HG03097 (cell line): ENCODE measurements around the gene PGA5.

Experiments
- ATAC-seq: cut with Tn5 transposase; IDR thresholded peaks from one replicate; pipeline ENCODE4 v1.9.1; 2021; ENCODE audit not compliant: unreplicated experiment, low FRiP score

Gene PGA5

GRCh38 chr11:61264795-61265194, 23.8 kb downstream of the PGA5 start:
- ATAC-seq = no peak

- ATAC-seq = no peak
These were observed 24.4 kb downstream of the PGA5 start for GRCh38 chr11:61265357-61265756.

- ATAC-seq = no peak
These were observed 25.6 kb downstream of the PGA5 start for GRCh38 chr11:61266602-61267001.

- no peak for ATAC-seq
These were observed 26.5 kb downstream of the PGA5 start for GRCh38 chr11:61267437-61267841.

- no peak for ATAC-seq
These were observed 27.7 kb downstream of the PGA5 start for GRCh38 chr11:61268588-61269250.

- no peak for ATAC-seq
These were observed 29.5 kb downstream of the PGA5 start for GRCh38 chr11:61270354-61271076.

- ATAC-seq = no peak
These were observed 31.8 kb downstream of the PGA5 start for GRCh38 chr11:61272731-61273130.

- no peak for ATAC-seq
These were observed 32.5 kb downstream of the PGA5 start for GRCh38 chr11:61273178-61274078.

- ATAC-seq = no peak
These were observed 33.1 kb downstream of the PGA5 start for GRCh38 chr11:61274084-61274483.

GRCh38 chr11:61275191-61275590, 34.2 kb downstream of the PGA5 start:
- ATAC-seq = no peak

GRCh38 chr11:61277186-61278000, 36.4 kb downstream of the PGA5 start:
- no peak for ATAC-seq

GRCh38 chr11:61278001-61278470, 37.1 kb downstream of the PGA5 start:
- no peak for ATAC-seq

- ATAC-seq = no peak
These were observed 39.1 kb downstream of the PGA5 start for GRCh38 chr11:61279934-61280659.

GRCh38 chr11:61280883-61281580, 40.1 kb downstream of the PGA5 start:
- no peak for ATAC-seq

- ATAC-seq = no peak
These were observed 40.7 kb downstream of the PGA5 start for GRCh38 chr11:61281581-61282250.

GRCh38 chr11:61283613-61284012, 42.6 kb downstream of the PGA5 start:
- ATAC-seq = no peak

- no peak for ATAC-seq
These were observed 46.5 kb downstream of the PGA5 start for GRCh38 chr11:61287338-61287977.
